Measurements from ENCODE around the gene GAB2. TPM values are rescaled to one million over a fixed set of nuclear protein-coding genes. Genes with fewer than 3 reads are reported as not detected.
A peak's percentile ranks its signal among the peaks of the same experiment; 100 is the strongest.

GAB2 gene
- total RNA-seq, 2 experiments from 2014 or later = 23.8 to 29.9 TPM

- Mint-ChIP-seq H3K36me3 (peaks cover 58% of the 10 kb centered on the region), H3K4me3 (peak overlapping the region; percentile 6), H3K4me1 (peaks cover 68% of the 10 kb centered on the region), H3K27ac (peak overlapping the region; percentile 90), H3K9me3 (ENCODE audit: low read depth) (peaks cover 4% of the 10 kb centered on the region), H3K27me3 (no peaks in the 10 kb centered on the region)
- CTCF ChIA-PET = interaction anchor here (1.0 to 1.8 kb wide), 4 partner anchors 12 to 79 kb away, joined by 4 to 7 read pairs (median 4); no protein-coding TSS in a partner anchor
- no peak for DNase-seq
- ATAC-seq = peak; percentile 77
Observed at GRCh38 chr11:78339483-78339882, 78.1 kb downstream of the GAB2 start.

GRCh38 chr11:78338702-78339101, 78.9 kb downstream of the GAB2 start:
- CTCF ChIA-PET = no interaction called here
- DNase-seq = no peak
- peaks cover 56% of the 10 kb centered on the region for H3K36me3 Mint-ChIP-seq
- no peaks in the 10 kb centered on the region for H3K27me3 Mint-ChIP-seq
- peaks cover 4% of the 10 kb centered on the region for H3K9me3 Mint-ChIP-seq (ENCODE audit: low read depth)
- H3K27ac Mint-ChIP-seq = peak overlapping the region; percentile 90
- no peak overlapping the region for H3K4me3 Mint-ChIP-seq
- peaks cover 64% of the 10 kb centered on the region for H3K4me1 Mint-ChIP-seq
- no peak for ATAC-seq

DNA sequence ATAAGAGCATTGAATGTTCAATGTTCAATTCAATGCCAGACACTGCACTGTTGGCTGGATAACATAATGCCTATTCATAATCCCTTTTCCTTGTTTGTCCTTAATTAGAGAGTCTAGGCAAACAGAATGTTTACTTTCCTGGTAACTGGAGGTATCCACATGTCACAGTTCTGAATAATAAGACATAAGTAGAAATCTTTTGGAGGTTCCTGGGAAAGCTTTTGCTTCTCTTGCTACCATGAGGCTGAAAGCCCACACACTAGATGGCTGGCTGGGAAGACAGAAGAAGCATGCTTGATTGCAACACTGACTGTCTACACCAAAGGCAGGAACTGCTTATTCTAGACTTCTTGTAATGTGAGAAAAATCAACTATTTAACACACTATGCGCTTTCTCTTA, 79.5 kb downstream of the GAB2 start:
- no peak for ATAC-seq
- H3K27ac Mint-ChIP-seq = peak overlapping the region; percentile 24
- CTCF ChIA-PET = no interaction called here

DNA sequence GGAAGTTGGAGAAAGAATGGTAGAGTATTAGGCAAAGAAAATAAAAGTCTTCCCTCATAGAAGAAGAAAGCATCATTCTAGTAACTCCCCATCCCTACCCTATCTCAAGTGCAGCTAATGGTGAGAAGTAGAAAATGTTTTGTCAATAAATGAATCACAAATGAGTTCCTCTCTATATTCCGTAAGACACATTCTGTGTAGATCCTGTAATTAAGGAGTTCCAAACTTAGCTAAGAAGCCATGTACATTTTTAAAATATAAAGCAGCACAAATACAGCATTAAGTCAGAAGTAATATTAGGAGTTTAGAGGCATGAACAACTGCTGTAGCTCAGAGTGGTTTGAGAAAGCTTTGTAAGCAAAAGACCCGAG, 80.1 kb downstream of the GAB2 start:
- DNase-seq = no peak
- H3K4me3 Mint-ChIP-seq = no peak overlapping the region
- H3K36me3 Mint-ChIP-seq = peaks cover 53% of the 10 kb centered on the region
- H3K27ac Mint-ChIP-seq = peak overlapping the region; percentile 2
- H3K4me1 Mint-ChIP-seq = peaks cover 71% of the 10 kb centered on the region
- peaks cover 4% of the 10 kb centered on the region for H3K9me3 Mint-ChIP-seq (ENCODE audit: low read depth)
- CTCF ChIA-PET = interaction anchor here (0.7 kb wide), 1 partner anchor 89 kb away, joined by 3 read pairs; no protein-coding TSS in a partner anchor
- no peaks in the 10 kb centered on the region for H3K27me3 Mint-ChIP-seq
- no peak for ATAC-seq

More for the DNA sequence above, 79.5 kb downstream of the GAB2 start:
- DNase-seq = no peak
- H3K27me3 Mint-ChIP-seq = no peaks in the 10 kb centered on the region
- H3K4me1 Mint-ChIP-seq = peaks cover 67% of the 10 kb centered on the region
- H3K36me3 Mint-ChIP-seq = peaks cover 57% of the 10 kb centered on the region
- peaks cover 4% of the 10 kb centered on the region for H3K9me3 Mint-ChIP-seq (ENCODE audit: low read depth)
- H3K4me3 Mint-ChIP-seq = no peak overlapping the region

GRCh38 chr11:78336877-78337553, 80.6 kb downstream of the GAB2 start:
- CTCF ChIA-PET = interaction anchor here (0.7 kb wide), 1 partner anchor 89 kb away, joined by 3 read pairs; no protein-coding TSS in a partner anchor
- Mint-ChIP-seq H3K9me3 (ENCODE audit: low read depth) (peaks cover 4% of the 10 kb centered on the region), H3K4me1 (peaks cover 74% of the 10 kb centered on the region), H3K27me3 (no peaks in the 10 kb centered on the region), H3K4me3 (no peak overlapping the region), H3K27ac (peak overlapping the region; percentile 2), H3K36me3 (peaks cover 51% of the 10 kb centered on the region)
- ATAC-seq (no peak), DNase-seq (no peak)

GRCh38 chr11:78334109-78334508, 83.5 kb downstream of the GAB2 start:
- no peak for ATAC-seq
- CTCF ChIA-PET = no interaction called here
- DNase-seq = no peak
- Mint-ChIP-seq H3K27me3 (no peaks in the 10 kb centered on the region), H3K9me3 (ENCODE audit: low read depth) (no peaks in the 10 kb centered on the region), H3K4me1 (peaks cover 68% of the 10 kb centered on the region), H3K27ac (no peak overlapping the region), H3K36me3 (peaks cover 38% of the 10 kb centered on the region), H3K4me3 (no peak overlapping the region)

GRCh38 chr11:78332872-78333271, 84.7 kb downstream of the GAB2 start:
- ATAC-seq (no peak), DNase-seq (no peak)
- CTCF ChIA-PET = no interaction called here
- Mint-ChIP-seq H3K36me3 (peaks cover 43% of the 10 kb centered on the region), H3K27ac (peak overlapping the region; percentile 79), H3K9me3 (ENCODE audit: low read depth) (no peaks in the 10 kb centered on the region), H3K4me3 (no peak overlapping the region), H3K4me1 (peaks cover 63% of the 10 kb centered on the region), H3K27me3 (no peaks in the 10 kb centered on the region)

DNA sequence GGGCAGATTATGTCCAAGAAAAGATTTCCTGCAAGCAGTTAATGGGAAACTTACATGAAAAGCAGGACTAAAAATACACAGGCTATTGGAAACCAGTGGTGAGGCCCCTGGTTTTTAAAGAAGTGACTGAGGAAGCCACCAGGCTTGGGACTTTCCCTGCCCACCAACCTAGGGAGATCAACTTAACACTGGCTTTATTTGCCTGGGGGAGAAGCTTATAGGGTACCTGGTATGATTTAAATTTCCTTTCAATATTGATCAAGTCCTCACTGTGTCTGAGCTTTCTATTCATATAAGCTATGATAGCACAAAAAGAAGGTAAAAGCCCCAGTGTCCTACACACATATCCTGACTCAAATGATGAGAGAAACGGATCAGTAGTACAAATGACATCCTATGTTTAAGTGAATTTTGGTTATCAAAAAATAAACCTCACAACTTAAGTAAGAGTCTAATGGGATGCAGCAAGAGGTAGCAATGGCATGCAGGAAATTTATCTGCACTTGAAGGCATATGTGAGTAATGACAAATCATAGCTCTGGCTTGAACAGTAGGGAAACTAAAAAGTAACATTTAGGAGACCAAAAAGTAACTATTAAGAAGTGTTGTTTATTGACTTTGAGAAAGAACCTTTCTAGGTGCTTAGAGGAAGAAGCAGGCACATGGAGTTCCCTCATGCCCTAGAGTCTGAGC, 85.3 kb downstream of the GAB2 start:
- Mint-ChIP-seq H3K36me3 (peaks cover 45% of the 10 kb centered on the region), H3K4me1 (peaks cover 59% of the 10 kb centered on the region), H3K27me3 (no peaks in the 10 kb centered on the region), H3K9me3 (ENCODE audit: low read depth) (no peaks in the 10 kb centered on the region), H3K4me3 (no peak overlapping the region), H3K27ac (peak overlapping the region; percentile 79)
- DNase-seq = no peak
- CTCF ChIA-PET = interaction anchor here (1.0 to 1.1 kb wide), 2 partner anchors 15 to 85 kb away, joined by 3 read pairs; no protein-coding TSS in a partner anchor
- peak; percentile 62 for ATAC-seq

GRCh38 chr11:78331711-78332110, 85.9 kb downstream of the GAB2 start:
- peak overlapping the region; percentile 79 for H3K27ac Mint-ChIP-seq
- no peaks in the 10 kb centered on the region for H3K27me3 Mint-ChIP-seq
- ATAC-seq (peak; percentile 35), DNase-seq (no peak)
- peaks cover 45% of the 10 kb centered on the region for H3K36me3 Mint-ChIP-seq
- no peaks in the 10 kb centered on the region for H3K9me3 Mint-ChIP-seq (ENCODE audit: low read depth)
- CTCF ChIA-PET = interaction anchor here (1.0 to 1.1 kb wide), 2 partner anchors 15 to 85 kb away, joined by 3 read pairs; no protein-coding TSS in a partner anchor
- H3K4me3 Mint-ChIP-seq = no peak overlapping the region
- H3K4me1 Mint-ChIP-seq = peaks cover 59% of the 10 kb centered on the region

DNA sequence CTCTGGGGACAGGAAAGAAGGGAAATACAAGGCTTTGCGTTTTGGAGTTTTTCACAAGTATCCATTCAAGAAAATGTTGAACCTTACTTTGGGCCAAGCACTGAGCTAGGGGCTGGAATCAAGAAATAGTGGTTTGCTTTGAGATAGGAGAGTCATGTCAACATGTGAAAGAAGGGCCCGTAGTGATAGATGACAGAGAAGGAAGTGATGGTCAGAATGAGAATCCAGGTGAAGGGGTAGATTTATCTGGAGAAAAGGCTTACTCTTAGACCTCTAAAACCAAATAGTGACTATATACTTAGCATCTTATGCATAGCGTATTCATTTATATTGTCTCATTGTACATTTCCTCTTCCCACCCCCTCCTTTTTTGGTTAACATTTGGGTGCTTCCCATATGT, 87.3 kb downstream of the GAB2 start:
- no peaks in the 10 kb centered on the region for H3K9me3 Mint-ChIP-seq (ENCODE audit: low read depth)
- H3K4me1 Mint-ChIP-seq = peaks cover 71% of the 10 kb centered on the region
- H3K27ac Mint-ChIP-seq = peak overlapping the region; percentile 0
- DNase-seq (no peak), ATAC-seq (no peak)
- no peak overlapping the region for H3K4me3 Mint-ChIP-seq
- peaks cover 37% of the 10 kb centered on the region for H3K36me3 Mint-ChIP-seq
- CTCF ChIA-PET = no interaction called here
- H3K27me3 Mint-ChIP-seq = no peaks in the 10 kb centered on the region

DNA sequence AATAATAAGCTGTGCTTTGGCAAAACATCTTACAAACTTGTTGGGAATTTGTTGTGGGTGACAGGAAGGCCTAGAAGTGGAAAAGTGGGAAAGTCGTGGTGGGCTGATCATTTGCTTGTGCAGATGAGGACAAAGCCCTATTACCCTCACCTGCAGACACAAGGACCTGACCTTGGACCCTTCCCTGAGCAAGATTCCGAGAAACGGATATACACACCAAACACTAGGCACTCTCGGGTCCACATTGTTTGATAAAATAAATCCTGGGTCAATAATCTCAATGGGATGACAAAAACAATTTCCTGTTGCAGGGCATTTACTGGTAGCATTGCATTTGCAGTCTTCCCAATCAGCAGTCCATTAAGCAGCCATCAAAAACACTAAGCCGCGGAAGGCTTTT, 89.7 kb downstream of the GAB2 start:
- DNase-seq (no peak), ATAC-seq (no peak)
- peaks cover 32% of the 10 kb centered on the region for H3K36me3 Mint-ChIP-seq
- no peak overlapping the region for H3K27ac Mint-ChIP-seq
- no peaks in the 10 kb centered on the region for H3K9me3 Mint-ChIP-seq (ENCODE audit: low read depth)
- peaks cover 77% of the 10 kb centered on the region for H3K4me1 Mint-ChIP-seq
- no peak overlapping the region for H3K4me3 Mint-ChIP-seq
- no peaks in the 10 kb centered on the region for H3K27me3 Mint-ChIP-seq
- CTCF ChIA-PET = no interaction called here

- CTCF ChIA-PET = no interaction called here
- H3K27ac Mint-ChIP-seq = peak overlapping the region; percentile 92
- no peaks in the 10 kb centered on the region for H3K9me3 Mint-ChIP-seq (ENCODE audit: low read depth)
- ATAC-seq = peak; percentile 95
- H3K36me3 Mint-ChIP-seq = peaks cover 46% of the 10 kb centered on the region
- peaks cover 75% of the 10 kb centered on the region for H3K4me1 Mint-ChIP-seq
- DNase-seq = peak; percentile 65
- H3K4me3 Mint-ChIP-seq = no peak overlapping the region
- H3K27me3 Mint-ChIP-seq = no peaks in the 10 kb centered on the region
Observed at GRCh38 chr11:78325274-78325781, 92.3 kb downstream of the GAB2 start.

- H3K27ac Mint-ChIP-seq = no peak overlapping the region
- no peaks in the 10 kb centered on the region for H3K9me3 Mint-ChIP-seq (ENCODE audit: low read depth)
- peaks cover 75% of the 10 kb centered on the region for H3K4me1 Mint-ChIP-seq
- H3K36me3 Mint-ChIP-seq = peaks cover 40% of the 10 kb centered on the region
- H3K4me3 Mint-ChIP-seq = no peak overlapping the region
- no peak for DNase-seq
- no peaks in the 10 kb centered on the region for H3K27me3 Mint-ChIP-seq
- no peak for ATAC-seq
- CTCF ChIA-PET = interaction anchor here (0.7 kb wide), 1 partner anchor 76 kb away, joined by 4 read pairs; no protein-coding TSS in a partner anchor
Observed at GRCh38 chr11:78323363-78323762, 94.3 kb downstream of the GAB2 start.
